ENCODE measurements around the gene PACRG.

Gene PACRG

GRCh38 chr6:163288915-163289314 is 561.1 kb downstream of the PACRG start:
- DNase-seq (ENCODE audit: low spot score): no peak

- no peak for DNase-seq (ENCODE audit: low spot score)
Measured at GRCh38 chr6:163289447-163289846, 561.7 kb downstream of the PACRG start.

GRCh38 chr6:163290545-163291274 is 562.9 kb downstream of the PACRG start:
- DNase-seq (ENCODE audit: low spot score): no peak

- DNase-seq (ENCODE audit: low spot score): no peak
Measured at GRCh38 chr6:163291622-163292021, 563.8 kb downstream of the PACRG start.

GRCh38 chr6:163293286-163293685 is 565.5 kb downstream of the PACRG start:
- no peak for DNase-seq (ENCODE audit: low spot score)

- no peak for DNase-seq (ENCODE audit: low spot score)
Measured at GRCh38 chr6:163294734-163295133, 567.0 kb downstream of the PACRG start.

GRCh38 chr6:163296835-163297519 is 569.2 kb downstream of the PACRG start:
- no peak for DNase-seq (ENCODE audit: low spot score)

GRCh38 chr6:163298079-163298830 is 570.5 kb downstream of the PACRG start:
- DNase-seq (ENCODE audit: low spot score): no peak

- DNase-seq (ENCODE audit: low spot score): no peak
Measured at GRCh38 chr6:163300838-163301237, 573.1 kb downstream of the PACRG start.

GRCh38 chr6:163301726-163302635 is 574.2 kb downstream of the PACRG start:
- no peak for DNase-seq (ENCODE audit: low spot score)

- no peak for DNase-seq (ENCODE audit: low spot score)
Measured at GRCh38 chr6:163302747-163303146, 575.0 kb downstream of the PACRG start.

- no peak for DNase-seq (ENCODE audit: low spot score)
Measured at GRCh38 chr6:163306000-163306399, 578.2 kb downstream of the PACRG start.

- no peak for DNase-seq (ENCODE audit: low spot score)
Measured at GRCh38 chr6:163308629-163309440, 581.1 kb downstream of the PACRG start.

- no peak for DNase-seq (ENCODE audit: low spot score)
Measured at GRCh38 chr6:163309491-163310026, 581.8 kb downstream of the PACRG start.

- no peak for DNase-seq (ENCODE audit: low spot score)
Measured at GRCh38 chr6:163310096-163310972, 582.6 kb downstream of the PACRG start.

- no peak for DNase-seq (ENCODE audit: low spot score)
Measured at GRCh38 chr6:163310973-163311383, 583.2 kb downstream of the PACRG start.

- no peak for DNase-seq (ENCODE audit: low spot score)
Measured at GRCh38 chr6:163311830-163312229, 584.1 kb downstream of the PACRG start.

GRCh38 chr6:163313566-163313965 is 585.8 kb downstream of the PACRG start:
- no peak for DNase-seq (ENCODE audit: low spot score)

GRCh38 chr6:163313981-163314380 is 586.2 kb downstream of the PACRG start:
- DNase-seq (ENCODE audit: low spot score): no peak
